ENCODE results near the gene MBP.

MBP gene

GRCh38 chr18:77016936-77017335 is 115.6 kb downstream of the MBP start:
- no peak for DNase-seq

GRCh38 chr18:77015771-77016710 is 116.5 kb downstream of the MBP start:
- DNase-seq: no peak

- no peak for DNase-seq
Measured at GRCh38 chr18:77015169-77015568, 117.4 kb downstream of the MBP start.

GRCh38 chr18:77014538-77014937 is 118.0 kb downstream of the MBP start:
- DNase-seq: no peak

- no peak for DNase-seq
Measured at GRCh38 chr18:77013811-77014521, 118.6 kb downstream of the MBP start.

- DNase-seq: no peak
Measured at GRCh38 chr18:77012806-77013541, 119.6 kb downstream of the MBP start.

GRCh38 chr18:77012120-77012519 is 120.5 kb downstream of the MBP start:
- DNase-seq: no peak

- DNase-seq: no peak
Measured at GRCh38 chr18:77009675-77010074, 122.9 kb downstream of the MBP start.

GRCh38 chr18:77008576-77009315 is 123.8 kb downstream of the MBP start:
- no peak for DNase-seq

GRCh38 chr18:77008006-77008405 is 124.6 kb downstream of the MBP start:
- DNase-seq: no peak

- DNase-seq: no peak
Measured at GRCh38 chr18:77007251-77007650, 125.3 kb downstream of the MBP start.

GRCh38 chr18:77006305-77007175 is 126.0 kb downstream of the MBP start:
- no peak for DNase-seq

- no peak for DNase-seq
Measured at GRCh38 chr18:77005651-77006195, 126.9 kb downstream of the MBP start.

GRCh38 chr18:77004555-77005380 is 127.8 kb downstream of the MBP start:
- no peak for DNase-seq

- DNase-seq: no peak
Measured at GRCh38 chr18:77003316-77003715, 129.3 kb downstream of the MBP start.

GRCh38 chr18:77002496-77002895 is 130.1 kb downstream of the MBP start:
- DNase-seq: no peak

- no peak for DNase-seq
Measured at GRCh38 chr18:77001979-77002378, 130.6 kb downstream of the MBP start.

- no peak for DNase-seq
Measured at GRCh38 chr18:77001041-77001440, 131.5 kb downstream of the MBP start.

- DNase-seq: peak; percentile 35
Measured at GRCh38 chr18:77000527-77000926, 132.1 kb downstream of the MBP start.

- DNase-seq: no peak
Measured at GRCh38 chr18:76999077-76999476, 133.5 kb downstream of the MBP start.
